Measurements from ENCODE around the gene DPH6. TPM values are rescaled to one million over a fixed set of nuclear protein-coding genes. Genes with fewer than 3 reads are reported as not detected.
"Not testable (repeated sequence)": the region's sequence is repeated elsewhere in the genome, so short reads cannot be mapped to it uniquely, and the experiment has no call there.

The DPH6 gene
- total and polyA plus RNA-seq, 12 donors: 5.0 to 42.0 (median 15.7) TPM

DNA sequence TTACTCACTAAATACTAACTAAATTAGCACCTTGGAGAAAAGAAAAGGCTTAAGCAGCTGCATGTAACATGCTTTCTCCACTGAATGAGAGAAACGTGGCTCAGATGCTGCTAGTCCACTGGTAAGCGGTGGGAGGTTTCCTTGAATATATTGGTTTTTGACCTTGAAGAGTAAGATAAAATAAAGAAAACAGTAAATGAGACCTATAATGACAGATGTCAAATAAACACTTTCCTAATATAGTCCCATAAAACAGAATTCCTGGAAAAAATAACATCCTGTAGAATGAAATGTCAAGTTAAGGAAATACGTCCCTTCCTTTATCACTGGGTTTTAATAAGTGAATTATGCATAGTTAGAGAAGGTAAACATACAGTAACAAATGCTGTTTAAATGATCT lies 215.0 kb downstream of the DPH6 start:
- Histone ChIP-seq H3K27me3 (no peaks in the 10 kb centered on the region), H3K27ac (no peak overlapping the region), H3K9me3 (replicated peaks in 1 of 3) (no peaks in the 10 kb centered on the region), H3K36me3 (replicated peaks in 1 of 2) (no peaks in the 10 kb centered on the region), H3K4me1 (replicated peaks in 1 of 2) (no peaks in the 10 kb centered on the region), H3K4me3 (no peak overlapping the region)
- TF ChIP-seq CTCF (IDR thresholded peaks at IDR 0.05): no peak
- TF ChIP-seq POLR2A (IDR thresholded peaks at IDR 0.05): no peak
- WGBS, 4 donors: 66 to 79% (median 73%) methylated on average over 3 of the region's 3 CpGs
- no peak for DNase-seq
- intact Hi-C loops (cut with DNase I): no loop called here

DNA sequence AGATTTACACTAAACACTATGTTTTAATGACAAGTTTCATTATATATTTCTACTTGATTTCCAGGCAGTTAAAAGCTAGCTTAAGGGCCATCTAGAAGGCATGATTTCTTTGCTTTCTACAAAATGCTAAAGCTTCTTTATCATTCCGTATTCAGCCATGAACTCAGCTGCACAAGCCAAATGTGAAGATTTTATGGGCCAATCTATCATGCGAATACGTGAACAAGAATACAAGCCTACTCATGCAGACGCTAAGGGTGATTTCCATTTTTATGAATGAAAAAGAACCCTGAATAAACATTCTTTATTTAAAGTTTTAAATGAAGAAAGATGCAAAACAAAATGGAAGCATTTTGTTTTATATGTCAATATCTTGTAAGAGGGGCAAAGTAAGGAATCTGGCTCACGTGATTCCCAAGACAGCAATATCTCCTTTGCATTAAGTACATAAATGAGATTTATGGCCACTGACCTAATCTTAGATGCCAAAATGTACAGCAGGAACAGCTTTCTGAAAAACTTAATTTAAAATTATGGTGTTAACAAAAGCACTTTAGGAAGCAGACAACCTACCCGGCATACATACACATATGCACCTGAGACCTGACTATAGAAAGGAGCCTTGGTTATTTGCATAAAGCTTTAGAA lies 215.8 kb downstream of the DPH6 start:
- no peaks in the 10 kb centered on the region for H3K27me3 ChIP-seq
- no peaks in the 10 kb centered on the region for H3K4me1 ChIP-seq (replicated peaks in 1 of 2)
- intact Hi-C loops (cut with DNase I): no loop called here
- 84 to 90% (median 86%) methylated on average over 6 of the region's 6 CpGs for WGBS, 4 donors
- no peaks in the 10 kb centered on the region for H3K36me3 ChIP-seq (replicated peaks in 1 of 2)
- DNase-seq: no peak
- H3K27ac ChIP-seq: no peak overlapping the region
- H3K9me3 ChIP-seq (replicated peaks in 1 of 3): no peaks in the 10 kb centered on the region
- no peak overlapping the region for H3K4me3 ChIP-seq
- TF ChIP-seq CTCF (IDR thresholded peaks at IDR 0.05) (no peak), POLR2A (IDR thresholded peaks at IDR 0.05) (no peak)

- WGBS, 4 donors: 58 to 70% (median 67%) methylated on average over 1 of the region's 1 CpG
- Histone ChIP-seq H3K4me3 (no peak overlapping the region), H3K27ac (no peak overlapping the region), H3K4me1 (replicated peaks in 1 of 2) (no peaks in the 10 kb centered on the region), H3K9me3 (replicated peaks in 1 of 3) (no peaks in the 10 kb centered on the region), H3K36me3 (replicated peaks in 1 of 2) (no peaks in the 10 kb centered on the region), H3K27me3 (no peaks in the 10 kb centered on the region)
- DNase-seq: no peak
- intact Hi-C loops (cut with DNase I): no loop called here
- TF ChIP-seq POLR2A (IDR thresholded peaks at IDR 0.05): no peak
- TF ChIP-seq CTCF (IDR thresholded peaks at IDR 0.05): no peak
Observed at GRCh38 chr15:35329521-35329961, 216.4 kb downstream of the DPH6 start.

- DNase-seq; H3K4me1 ChIP-seq (replicated peaks in 1 of 2); H3K9me3 ChIP-seq (replicated peaks in 1 of 3); H3K36me3 ChIP-seq (replicated peaks in 1 of 2); H3K4me3 ChIP-seq; H3K27me3 ChIP-seq; H3K27ac ChIP-seq; intact Hi-C loops (cut with DNase I): not testable (repeated sequence)
- WGBS, 4 donors: 88 to 98% (median 91%) methylated on average over 4 of the region's 4 CpGs
Observed at GRCh38 chr15:35328836-35329235, 217.1 kb downstream of the DPH6 start.

DNA sequence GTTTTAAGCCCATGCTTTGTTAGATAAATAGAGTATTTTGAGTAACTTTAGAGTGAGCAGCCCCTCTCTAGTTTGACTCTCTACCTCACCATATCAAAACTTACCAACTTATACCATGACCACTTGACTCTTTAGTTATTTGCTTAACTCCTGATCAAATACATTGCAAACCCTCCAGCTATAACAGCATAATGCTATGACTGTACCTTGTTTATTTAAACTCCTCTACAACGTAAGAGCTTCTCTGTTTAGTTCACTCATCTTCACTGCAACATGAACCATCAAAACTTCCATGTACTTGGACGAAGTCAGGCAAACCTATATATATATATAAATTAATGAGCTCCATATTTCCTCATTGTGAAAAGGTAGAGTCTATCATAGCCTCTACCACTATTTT lies 218.2 kb downstream of the DPH6 start:
- DNase-seq: no peak
- H3K36me3 ChIP-seq (replicated peaks in 1 of 2): no peaks in the 10 kb centered on the region
- H3K4me3 ChIP-seq: no peak overlapping the region
- 64 to 97% (median 96%) methylated on average over 2 of the region's 2 CpGs for WGBS, 4 donors
- no peaks in the 10 kb centered on the region for H3K4me1 ChIP-seq (replicated peaks in 1 of 2)
- no peaks in the 10 kb centered on the region for H3K9me3 ChIP-seq (replicated peaks in 1 of 3)
- intact Hi-C loops (cut with DNase I): no loop called here
- TF ChIP-seq CTCF (IDR thresholded peaks at IDR 0.05) (no peak), POLR2A (IDR thresholded peaks at IDR 0.05) (no peak)
- no peak overlapping the region for H3K27ac ChIP-seq
- H3K27me3 ChIP-seq: no peaks in the 10 kb centered on the region
